HL-60/S4 treated with phorbol 12-myristate 13-acetate at 8.2 ng/mL for 4 days and 3 days (cell line): ENCODE results near the gene GALNT14.

Experiments used
- in situ Hi-C: fragments of 300-500 bp; cut with MboI; formaldehyde crosslinking; loops from 2 replicates; pipeline ENCODE4 v1.15.0; 2022; ENCODE audit warnings: low sequenced_read_pairs

GALNT14 gene

GRCh38 chr2:30862054-30862651 lies 276.1 kb downstream of the GALNT14 start:
- in situ Hi-C loops, result no loop called here

GRCh38 chr2:30860726-30861125 lies 277.5 kb downstream of the GALNT14 start:
- in situ Hi-C loops, result no loop called here
